Kidney glomerular epithelial cell (primary cell): ENCODE results near the gene CCL4L2.
"Not testable (repeated sequence)": the region's sequence is repeated elsewhere in the genome, so short reads cannot be mapped to it uniquely, and the experiment has no call there.

Source experiments
- DNase-seq: peaks from one replicate; lab custom pipeline; 2025; lab: John Stamatoyannopoulos, UW

The CCL4L2 gene

DNA sequence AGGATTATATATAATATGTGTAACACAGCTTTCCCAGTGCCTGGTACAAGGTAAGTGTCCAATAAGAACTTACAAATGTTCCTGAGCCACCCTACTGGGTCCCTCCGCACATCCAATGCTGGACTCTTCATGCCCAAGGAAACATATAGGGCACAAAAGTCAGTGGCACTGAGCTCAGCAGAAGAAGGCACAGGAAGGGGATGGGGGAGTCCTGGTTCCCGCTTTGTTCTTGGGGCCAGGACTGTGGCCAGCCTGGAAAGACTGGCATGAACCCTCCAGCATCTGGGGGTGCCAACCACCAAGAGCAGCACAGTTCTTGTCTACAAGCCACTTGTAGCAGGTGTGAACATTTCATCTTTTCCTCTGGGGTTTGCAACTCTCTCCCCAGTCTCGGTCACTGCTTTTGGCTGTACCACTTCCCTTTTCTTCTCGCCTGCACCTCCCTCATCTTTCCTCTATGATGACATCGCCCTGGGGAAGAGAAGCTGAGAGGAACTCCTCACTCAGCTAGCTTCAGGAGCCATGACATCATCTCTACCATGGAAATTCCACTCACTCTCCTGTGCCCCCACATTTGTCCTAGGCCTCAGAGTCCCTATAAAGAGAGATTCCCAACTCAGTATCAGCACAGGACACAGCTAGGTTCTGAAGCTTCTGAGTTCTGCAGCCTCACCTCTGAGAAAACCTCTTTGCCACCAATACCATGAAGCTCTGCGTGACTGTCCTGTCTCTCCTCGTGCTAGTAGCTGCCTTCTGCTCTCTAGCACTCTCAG, at the start of gene CCL4L2:
CCL4L2 (plus strand) TSS at position 625 of the 773 bp plus-strand sequence.
- DNase-seq, result not testable (repeated sequence)

DNA sequence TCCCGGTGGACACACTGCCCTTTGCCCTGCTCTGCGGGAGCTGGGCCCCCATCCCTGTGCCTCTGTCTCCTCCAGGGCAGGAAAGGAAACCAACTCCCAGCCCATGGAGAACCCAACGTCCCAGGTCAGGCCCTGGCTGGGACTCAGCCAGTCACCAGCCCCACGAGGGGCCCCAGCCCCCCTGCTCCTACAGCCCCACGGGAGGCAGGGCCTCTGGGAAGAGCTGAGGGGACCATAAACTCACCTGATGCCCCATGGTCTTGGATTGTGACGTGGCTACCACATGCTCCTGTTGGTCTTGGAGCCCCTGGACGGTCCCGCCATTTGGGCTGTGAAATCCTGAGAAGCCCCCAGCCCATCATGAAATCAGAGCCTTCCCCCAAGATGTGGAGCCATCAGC, 42.0 kb upstream of the CCL4L2 start:
- DNase-seq, result not testable (repeated sequence)

DNA sequence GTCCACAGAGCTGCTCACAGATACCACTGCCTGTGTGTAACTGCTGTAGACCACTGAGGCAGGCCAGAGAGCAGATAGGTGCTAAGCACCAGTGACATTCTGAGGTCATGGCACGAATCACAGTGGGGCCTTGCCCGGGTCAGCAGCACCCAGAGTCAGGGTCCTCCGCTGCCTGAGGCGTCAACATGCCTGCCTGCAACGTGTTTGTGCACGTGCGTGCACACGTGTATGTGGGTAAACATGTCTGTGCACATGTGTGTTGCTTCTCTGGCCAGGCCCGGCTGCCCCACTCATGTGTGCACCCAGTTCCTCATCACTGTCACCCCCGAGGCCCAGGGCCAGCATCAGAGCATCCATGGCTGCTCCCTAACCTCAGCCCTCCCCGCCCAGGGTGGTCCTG, 34.3 kb upstream of the CCL4L2 start, which contains the start of gene TBC1D3B:
TBC1D3B (minus strand) TSS at position 101 of the 400 bp plus-strand sequence. CDS start 1,586 bp downstream, outside the sequence.
- DNase-seq, result not testable (repeated sequence)

DNA sequence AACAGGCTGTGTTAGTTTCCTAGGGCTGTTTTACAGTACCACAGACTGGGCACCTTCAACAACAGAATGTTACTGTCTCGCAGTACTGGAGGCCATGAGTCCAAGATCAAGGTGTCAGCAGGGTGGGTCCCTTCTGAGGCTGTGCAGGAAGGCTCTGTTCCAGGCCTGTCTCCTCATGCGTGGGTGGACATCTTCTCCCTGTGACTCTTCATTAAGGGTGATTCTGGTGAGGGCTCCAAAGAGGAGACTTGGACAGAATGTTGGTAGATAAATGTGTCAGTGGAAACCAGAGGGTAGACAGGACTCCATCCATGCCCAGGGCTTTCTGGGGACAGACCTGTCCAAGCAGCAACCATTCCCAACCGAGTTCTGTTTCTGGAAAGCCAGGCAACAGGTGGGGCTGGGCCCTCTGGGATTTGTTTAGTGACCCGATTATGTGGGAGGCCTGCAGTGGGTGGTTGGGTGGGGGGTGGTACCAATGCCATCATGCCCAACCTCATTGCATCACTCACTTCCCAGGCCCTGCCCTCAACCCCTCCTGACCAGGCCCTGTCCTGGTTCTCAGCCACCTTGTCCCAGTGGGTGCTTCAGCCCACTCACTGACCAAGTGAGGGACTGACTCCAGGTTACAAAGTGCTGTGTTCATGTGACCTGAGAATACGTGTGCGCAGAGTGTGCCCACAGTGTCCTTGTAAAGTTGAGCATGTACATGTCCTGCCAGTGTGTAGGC, 29.3 kb upstream of the CCL4L2 start:
- not testable (repeated sequence) for DNase-seq

DNA sequence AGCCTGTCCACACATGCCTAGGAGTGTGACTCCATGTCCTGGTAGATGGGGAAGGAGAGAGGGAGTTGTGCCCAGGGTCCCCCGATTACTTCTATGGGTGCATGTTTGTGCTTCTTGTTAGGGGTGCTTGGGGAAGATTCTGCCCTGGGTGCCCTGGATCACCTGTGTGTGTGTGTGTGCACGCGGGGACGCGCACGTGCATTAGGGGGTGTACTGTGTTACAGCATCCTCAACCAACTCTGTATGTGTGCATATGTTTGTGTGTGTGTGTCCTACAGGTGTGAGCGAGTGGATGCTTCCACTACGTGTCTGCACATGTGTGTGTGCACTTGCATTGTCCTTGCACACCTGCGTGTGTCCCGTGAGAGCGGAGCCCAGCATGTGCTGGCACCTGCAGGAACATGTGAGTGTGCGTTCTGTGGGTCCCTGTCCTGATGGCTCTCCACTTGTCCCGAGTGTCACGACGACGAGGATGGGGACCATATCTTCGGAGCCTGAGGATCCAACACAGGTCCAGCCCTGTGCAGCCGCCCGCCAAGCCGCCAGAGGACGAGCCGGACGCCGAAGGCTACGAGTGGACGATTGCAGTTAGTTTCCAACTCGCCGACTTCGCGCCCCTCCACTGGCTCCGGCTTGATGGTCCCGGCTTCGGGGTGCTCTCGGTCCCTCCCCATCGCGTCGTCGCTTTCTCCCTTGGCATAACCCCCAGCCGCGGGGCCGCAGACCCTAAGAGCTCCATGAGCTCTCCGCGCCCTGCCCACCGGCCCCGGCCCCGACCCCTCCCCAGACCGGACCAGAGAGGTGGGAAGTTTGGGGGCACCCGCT, 28.5 kb upstream of the CCL4L2 start:
- no peak for DNase-seq

DNA sequence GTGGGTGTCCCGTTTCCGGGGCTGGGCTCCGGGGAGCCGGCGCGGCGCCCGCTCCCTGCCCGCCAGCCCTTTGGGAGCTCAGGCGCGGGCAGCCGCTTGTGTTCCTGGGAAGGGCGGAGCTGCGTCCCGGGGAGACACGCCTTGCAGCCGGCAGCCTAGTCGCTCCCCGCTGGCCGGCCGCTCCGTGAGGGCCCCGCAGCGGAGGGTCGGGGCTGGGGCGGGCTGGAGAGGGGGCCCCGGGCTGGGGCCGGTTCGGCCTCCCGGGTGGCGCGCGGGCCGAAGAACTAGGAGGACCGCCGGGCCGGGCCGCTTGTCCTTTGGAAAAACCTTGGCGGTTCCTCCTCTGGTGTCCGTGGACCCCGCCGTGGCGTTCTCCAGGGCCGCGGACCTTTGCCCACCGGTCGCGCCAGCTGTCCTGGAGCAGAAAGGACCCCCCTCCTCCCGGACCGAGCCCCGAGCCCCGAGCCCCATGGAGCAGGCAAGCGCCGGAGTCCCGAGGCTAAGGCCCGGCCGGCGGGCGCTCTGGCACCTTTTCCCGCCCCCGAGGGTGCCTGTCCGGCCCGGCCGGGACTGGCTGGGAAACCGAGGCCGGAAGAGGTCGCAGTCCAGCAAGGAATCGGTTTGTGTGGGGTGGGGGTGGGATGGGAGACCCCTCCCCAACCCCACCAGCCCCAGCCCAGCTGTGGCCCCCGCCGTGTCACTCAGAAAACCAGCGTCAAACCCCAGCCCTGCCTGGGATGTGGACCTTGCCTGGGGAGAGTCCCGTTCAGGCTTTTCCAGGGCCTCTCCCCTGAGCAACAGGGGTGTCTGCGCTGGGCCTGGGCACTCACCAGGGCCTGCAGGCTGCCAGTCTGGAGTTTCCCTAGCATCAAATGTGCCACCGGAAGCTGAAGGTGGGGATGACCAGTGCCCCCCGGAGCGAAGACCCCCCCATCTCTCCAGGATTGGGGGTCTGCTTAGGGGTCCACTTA, 27.6 kb upstream of the CCL4L2 start:
- no peak for DNase-seq

DNA sequence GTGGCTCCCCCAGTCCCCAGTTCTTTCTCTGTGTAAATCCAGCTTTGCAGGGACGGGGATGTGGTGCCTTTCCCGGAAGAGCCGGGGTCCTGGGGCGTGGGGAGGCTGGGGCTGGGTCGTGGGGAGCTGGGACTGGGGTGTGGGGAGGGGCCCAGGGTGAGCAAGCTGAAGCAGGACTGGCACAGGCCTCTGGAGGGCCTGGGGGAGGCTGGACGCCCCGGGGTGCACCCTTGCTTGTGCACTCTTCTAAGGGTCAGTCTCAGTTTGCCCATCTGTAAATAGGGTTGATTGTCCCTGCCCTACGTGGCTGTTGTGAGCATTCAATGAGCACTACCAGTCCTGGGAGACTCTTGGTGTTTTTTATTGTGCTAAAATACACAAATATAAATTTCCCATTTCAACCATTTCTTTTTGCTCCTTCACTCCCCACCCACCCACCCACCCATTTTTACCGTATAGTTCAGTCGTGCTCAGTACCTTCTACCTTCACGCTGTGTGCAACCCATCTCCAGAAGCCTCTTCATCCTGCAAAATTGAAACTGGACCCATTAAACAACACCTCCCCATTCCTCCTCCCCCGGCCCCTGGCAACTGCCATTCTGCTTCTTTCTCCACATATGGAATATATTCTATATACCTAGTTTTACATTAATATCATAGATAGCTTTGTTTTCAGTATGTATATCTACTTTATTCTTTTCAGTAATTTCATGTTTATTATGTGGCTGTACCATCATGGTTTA, 26.7 kb upstream of the CCL4L2 start:
- DNase-seq, result no peak

DNA sequence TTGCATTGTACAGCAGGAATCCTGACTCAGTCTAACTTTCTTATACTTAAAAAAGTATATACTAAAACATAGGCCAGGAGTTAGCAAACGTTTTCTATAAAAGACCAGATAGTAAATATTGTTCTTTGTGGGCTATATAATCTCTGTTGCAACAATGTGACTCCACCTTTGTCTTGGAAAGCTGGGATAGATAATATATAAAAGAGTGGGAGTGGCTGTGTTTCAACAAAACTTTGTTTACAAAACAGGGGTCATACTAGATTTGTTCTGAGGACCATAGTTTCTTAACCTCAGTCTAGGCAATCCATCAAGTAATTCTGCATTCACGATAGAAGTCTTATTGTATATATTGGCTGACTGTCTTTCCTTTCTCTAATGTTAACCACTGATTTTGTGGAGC, 25.4 kb upstream of the CCL4L2 start:
- DNase-seq, result no peak

DNA sequence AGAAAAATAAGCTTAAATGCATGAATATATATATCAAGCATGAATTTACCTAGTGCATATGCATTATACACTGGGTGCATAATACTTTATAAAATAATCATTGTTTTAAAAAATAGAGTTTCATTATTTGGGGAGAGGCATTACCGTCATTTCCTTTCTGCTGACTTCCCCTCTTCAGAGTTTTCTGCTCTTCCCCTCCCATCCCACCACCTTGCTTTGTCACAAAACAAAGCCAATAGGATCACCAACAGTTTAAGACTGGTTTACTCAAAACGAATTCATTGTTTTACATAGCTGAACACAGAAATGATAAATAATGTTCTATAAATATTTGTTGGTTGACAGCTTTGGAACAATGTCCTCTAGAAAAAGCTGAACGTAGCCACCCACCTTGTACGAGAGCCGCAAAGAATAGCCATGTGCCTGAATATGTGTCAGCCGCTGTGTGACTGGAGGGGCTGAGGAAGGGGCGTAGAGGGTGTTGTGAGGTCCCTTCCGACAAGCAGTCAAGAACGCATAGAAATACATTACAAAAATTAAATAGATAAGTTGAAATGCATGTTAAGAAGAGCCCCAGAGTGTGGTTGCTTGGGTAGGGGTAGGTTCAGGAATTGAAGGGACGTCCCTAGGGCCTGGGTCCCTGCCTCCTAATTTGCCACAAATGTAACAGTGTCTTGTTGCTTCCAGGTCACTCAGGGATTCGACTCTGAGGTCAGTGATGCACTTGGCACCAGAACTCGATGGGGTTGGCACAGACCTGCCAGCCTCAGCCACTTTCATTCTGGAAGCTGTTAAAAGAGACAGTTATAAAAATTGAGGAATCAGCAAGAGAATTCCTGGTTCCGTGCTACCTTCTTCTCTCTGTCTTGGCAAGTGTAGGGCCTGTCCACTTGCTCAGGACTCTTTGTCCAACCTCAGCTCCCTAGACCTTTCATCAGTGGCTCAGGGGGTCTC, 23.8 kb upstream of the CCL4L2 start:
- not testable (repeated sequence) for DNase-seq

DNA sequence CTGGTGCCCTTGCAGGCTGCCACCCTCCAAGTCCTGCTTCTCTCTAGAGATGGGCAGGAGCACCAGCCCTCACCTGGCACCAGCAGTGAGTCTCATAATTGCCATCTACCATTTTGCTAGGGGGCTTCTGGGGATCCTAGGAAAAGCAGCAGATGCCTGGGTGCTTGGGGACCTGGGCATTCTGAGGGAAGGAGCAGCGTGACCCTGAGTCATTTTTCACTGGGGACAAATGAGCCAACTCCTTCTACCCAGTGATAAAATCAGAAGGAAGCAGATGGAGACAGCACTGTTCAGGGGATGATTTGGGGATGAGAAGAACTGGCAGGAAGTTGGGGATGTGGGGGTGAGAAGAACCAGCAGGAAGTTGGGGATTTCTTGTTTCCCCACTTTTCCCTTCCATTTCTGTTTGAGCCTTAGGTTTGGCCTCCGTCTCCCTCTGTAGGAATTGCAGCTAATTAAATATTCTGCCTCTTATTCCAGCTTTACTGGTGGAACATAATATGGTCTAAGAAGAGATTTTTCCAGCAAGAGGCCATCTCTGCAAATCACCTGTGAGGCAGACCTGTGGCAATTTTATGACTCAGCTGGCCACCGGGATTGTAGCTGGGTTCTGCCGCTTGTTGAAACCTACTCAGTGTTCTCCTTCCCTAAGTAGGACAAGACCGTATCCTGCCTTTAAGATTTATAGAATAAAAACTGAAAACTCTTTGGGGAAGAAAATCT, 22.8 kb upstream of the CCL4L2 start:
- DNase-seq, result not testable (repeated sequence)

DNA sequence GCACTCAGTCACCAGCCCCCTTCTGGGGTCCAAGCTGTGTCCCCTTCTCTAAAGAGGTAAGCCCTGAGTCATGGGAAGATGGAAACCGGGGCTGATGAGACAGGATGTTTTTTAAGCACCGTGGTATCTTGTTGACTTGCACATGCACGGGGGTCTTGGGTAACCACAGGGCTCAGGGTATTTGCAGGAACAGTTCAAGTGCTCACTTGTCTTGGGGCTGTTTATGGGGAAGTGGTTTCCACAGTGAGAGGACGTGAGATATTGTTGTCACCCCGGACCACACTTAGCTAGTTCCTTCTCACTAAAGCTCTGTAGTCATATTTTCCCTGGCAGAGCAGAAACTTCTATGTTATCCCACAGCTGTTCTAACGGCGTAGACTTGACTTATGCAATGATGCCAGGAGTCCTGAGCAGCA, 22.0 kb upstream of the CCL4L2 start:
- no peak for DNase-seq

DNA sequence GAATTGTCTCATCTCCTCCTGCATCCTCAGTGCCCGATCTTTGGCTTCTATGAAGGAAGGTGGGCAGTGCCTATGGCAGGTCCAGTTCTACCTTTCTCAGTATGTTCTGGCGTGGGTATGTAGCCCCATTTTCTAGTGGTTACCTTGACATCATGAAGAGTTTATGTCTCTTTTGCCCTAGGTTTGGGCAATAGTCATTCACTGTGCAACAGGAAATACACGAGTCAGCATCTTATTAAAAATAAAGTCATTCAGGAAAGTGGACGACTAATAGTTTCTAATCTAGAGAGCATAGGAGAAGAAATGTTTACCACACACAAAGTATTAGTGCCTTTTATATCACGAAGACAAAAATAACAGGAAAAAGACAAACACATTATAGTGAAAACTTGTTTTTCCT, 20.9 kb upstream of the CCL4L2 start:
- DNase-seq, result not testable (repeated sequence)

DNA sequence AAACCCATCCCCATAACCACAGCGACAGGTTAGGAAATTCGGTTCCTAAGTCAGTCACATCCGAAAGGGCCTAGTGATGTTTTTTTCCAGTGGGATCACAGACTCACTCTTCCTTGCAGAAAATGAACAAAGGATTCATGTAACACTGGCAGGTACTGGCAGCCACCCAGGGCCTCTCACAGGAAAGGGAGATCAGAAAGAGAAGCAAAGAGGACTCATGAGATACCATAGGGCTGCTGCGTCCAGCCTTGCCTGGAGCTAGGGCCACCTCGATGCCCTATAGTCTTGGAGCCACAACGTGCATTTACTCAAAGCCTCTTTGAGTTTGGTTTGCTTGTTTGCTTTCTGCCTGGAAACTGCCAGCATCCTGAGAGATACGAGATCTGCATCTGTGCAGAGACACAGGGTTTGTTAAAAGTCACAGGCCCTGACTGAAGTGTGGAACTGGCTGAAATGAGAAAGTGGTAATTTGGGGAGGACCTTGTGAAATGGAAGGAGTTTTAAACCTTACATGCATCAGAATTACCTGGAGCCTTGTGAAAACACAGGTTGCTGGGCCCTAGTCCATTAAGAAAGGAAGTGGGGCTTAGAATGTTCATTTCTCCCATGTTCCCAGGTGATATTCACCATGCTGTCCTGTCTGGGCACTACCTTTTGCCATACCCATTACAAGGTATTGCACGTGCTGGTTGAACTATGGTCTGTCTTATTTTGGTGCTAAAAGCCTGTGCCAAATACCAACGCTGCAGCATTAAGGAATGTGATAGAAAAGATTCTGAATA, 20.1 kb upstream of the CCL4L2 start:
- DNase-seq, result not testable (repeated sequence)

DNA sequence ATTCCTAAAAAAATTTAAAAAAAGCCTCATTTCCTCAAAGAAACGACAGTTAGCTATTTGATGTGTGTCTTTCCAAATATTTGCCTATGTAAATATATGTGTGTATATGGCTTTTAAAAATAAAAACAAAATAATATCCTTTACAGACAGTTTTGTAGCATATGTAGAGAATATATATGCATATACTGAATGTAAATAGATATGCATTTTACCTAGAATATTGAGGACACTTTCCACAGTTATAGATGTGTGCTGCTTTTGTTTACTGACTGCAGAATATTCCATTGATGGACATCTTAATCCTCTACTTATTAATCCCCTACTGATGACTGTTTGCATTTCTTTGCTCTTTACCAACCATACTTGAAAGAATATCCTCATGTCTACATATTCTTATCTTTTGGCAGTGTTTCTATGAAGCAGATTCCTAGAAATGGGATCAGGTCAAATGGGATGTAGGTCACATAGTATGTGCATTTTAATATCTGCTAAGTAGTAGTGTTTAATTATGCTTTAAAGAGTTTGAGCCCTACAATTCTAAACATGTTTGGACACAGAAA, 17.6 kb upstream of the CCL4L2 start:
- no peak for DNase-seq

DNA sequence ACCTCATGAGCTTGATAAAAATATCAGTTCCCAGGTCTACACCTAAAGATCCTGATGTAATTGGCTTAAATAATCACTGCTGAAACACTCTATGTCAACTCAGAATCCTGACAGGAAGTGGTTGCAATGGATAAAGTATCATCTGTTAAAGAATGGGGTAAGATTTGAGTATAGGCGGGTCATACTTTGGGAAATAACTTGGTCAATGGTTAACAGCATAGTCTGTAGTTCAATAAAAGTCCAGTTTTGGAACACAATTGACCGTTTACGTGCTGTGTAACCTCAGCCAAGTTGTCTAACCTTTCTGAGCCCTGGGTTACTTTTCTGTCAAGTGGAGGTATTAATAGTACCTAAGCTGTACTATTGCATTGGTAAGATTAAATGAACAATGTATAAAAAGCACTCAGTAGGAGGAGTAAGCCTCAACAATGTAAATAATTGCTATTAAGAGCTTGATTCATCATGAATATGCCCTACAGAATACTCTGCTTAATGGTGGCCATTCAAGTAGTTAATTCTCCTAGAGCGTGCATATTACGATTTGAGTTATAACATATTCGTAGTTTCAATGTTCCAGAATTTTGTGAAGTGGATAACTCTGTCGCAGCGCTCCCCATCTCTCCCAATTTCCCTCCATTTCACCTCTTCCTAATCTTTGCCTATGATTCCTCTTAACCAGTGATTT, 16.6 kb upstream of the CCL4L2 start:
- DNase-seq, result not testable (repeated sequence)

DNA sequence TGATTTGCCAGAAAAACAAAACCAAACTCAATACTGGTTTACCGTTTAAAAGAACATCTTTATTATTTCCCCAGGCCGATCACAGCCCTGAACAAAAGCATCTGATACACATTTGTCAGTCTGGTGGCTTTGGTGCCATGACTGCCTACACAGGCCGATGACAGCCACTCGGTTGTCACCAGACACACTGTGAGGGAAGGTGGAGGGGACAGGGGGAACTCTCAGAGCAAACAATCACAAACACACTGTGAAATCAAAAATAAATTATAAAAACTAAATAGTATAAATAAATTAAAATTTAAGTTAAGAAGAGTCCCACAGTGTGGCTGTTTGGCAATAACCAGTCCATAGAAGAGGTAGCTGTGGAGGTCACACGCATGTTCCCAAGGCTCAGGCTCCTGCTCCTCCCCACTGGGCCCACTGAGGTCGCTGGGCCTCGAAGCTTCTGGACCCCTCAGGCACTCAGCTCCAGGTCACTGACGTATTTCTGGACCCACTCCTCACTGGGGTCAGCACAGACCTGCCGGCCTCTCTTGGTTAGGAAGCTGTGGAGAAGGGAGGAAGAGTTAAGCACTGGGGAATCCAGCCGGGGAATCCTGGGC, 15.9 kb upstream of the CCL4L2 start:
- not testable (repeated sequence) for DNase-seq
